ENCODE measurements around the gene HRH4.

DNA sequence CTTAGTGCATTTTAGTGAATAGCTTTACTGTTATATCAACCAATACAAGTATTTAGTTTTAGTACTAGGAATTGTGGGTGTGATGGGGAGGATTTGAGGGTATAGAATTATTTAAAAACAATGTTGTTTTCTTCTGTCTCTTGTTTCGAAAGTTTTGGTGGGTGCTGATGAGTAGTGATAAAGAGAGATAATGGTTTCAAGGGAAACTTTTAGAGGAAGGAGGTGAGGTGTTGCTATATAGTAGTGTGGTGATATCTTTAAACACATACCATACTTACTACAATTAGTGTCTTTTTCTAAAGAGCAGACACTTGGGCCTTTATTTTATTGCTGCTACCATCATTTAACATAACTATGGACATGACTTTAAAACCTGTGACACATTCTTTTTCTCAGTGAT is 23.5 kb upstream of the HRH4 start:
- TF ChIP-seq, protein P1, sequence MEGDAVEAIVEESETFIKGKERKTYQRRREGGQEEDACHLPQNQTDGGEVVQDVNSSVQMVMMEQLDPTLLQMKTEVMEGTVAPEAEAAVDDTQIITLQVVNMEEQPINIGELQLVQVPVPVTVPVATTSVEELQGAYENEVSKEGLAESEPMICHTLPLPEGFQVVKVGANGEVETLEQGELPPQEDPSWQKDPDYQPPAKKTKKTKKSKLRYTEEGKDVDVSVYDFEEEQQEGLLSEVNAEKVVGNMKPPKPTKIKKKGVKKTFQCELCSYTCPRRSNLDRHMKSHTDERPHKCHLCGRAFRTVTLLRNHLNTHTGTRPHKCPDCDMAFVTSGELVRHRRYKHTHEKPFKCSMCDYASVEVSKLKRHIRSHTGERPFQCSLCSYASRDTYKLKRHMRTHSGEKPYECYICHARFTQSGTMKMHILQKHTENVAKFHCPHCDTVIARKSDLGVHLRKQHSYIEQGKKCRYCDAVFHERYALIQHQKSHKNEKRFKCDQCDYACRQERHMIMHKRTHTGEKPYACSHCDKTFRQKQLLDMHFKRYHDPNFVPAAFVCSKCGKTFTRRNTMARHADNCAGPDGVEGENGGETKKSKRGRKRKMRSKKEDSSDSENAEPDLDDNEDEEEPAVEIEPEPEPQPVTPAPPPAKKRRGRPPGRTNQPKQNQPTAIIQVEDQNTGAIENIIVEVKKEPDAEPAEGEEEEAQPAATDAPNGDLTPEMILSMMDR (IDR thresholded peaks at IDR 0.05 in 8 of 11, conservative IDR thresholded peaks at IDR 0.05 in 3 of 11): no peak
- TF ChIP-seq POLR2AphosphoS5 (IDR thresholded peaks at IDR 0.05) (no peak), POLR2A (IDR thresholded peaks at IDR 0.05) (no peak)
